ENCODE results near the gene LIMS1.

- TF ChIP-seq TEAD4 (IDR thresholded peaks at IDR 0.05) (no peak), REST (IDR thresholded peaks at IDR 0.05; ENCODE audit: low read depth) (no peak), YY1 (IDR thresholded peaks at IDR 0.05; ENCODE audit: low read depth) (no peak), EP300 (IDR thresholded peaks at IDR 0.05; ENCODE audit: borderline replicate concordance) (no peak), NFIC (IDR thresholded peaks at IDR 0.05) (no peak), RAD21 (IDR thresholded peaks at IDR 0.05; ENCODE audit: low read depth) (no peak), MAX (IDR thresholded peaks at IDR 0.05) (no peak), ZBTB7A (IDR thresholded peaks at IDR 0.05; ENCODE audit: low read depth) (no peak), CREB1 (IDR thresholded peaks at IDR 0.05; ENCODE audit: low read depth) (no peak), CEBPB (IDR thresholded peaks at IDR 0.05) (no peak), FOXM1 (IDR thresholded peaks at IDR 0.05; ENCODE audit: borderline replicate concordance, low read depth) (no peak), TAF1 (IDR thresholded peaks at IDR 0.05; ENCODE audit: low read depth) (no peak), EGR1 (IDR thresholded peaks at IDR 0.05) (no peak)
These were observed 18.3 kb downstream of the LIMS1 start for GRCh38 chr2:108552566-108552965.

Measured in Ishikawa (cell line).